ENCODE results near the gene FGF23.

The FGF23 gene

DNA sequence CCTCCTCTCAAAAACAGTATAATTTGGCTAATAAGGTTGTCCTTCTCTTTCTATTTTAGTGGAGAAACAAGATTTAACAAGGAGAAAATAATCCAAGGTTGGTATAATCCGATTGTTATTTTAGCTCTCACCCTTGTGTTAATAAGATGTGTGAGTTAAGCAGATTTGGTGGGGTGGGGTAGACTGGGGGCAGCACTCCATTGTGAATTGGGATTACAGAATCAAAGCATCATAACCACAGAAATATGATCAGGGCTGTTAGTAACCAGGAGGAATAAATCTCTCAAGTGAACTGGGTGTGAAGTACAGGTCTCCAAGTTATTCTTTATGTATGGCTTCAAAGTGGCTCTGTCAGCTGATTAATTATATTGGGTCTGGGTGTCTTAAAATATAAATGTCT lies 48.3 kb downstream of the FGF23 start:
- Histone ChIP-seq H3K4me3 (ENCODE audit: low read depth in 1 of 2, low read length in 2 of 2) (no peak overlapping the region), H3K27me3 (ENCODE audit: control insufficient read depth in 1 of 2, insufficient read depth in 2 of 2, low read length in 2 of 2) (no peaks in the 10 kb centered on the region), H3K27ac (ENCODE audit: low read depth, low read length) (no peak overlapping the region), H3K36me3 (ENCODE audit: insufficient read depth, low read length) (peaks cover 18% of the 10 kb centered on the region), H3K9ac (ENCODE audit: low read length) (no peak overlapping the region), H3K9me3 (ENCODE audit: low read length) (no peaks in the 10 kb centered on the region), H3K4me1 (ENCODE audit: insufficient read depth, low read length) (peaks cover 9% of the 10 kb centered on the region)

DNA sequence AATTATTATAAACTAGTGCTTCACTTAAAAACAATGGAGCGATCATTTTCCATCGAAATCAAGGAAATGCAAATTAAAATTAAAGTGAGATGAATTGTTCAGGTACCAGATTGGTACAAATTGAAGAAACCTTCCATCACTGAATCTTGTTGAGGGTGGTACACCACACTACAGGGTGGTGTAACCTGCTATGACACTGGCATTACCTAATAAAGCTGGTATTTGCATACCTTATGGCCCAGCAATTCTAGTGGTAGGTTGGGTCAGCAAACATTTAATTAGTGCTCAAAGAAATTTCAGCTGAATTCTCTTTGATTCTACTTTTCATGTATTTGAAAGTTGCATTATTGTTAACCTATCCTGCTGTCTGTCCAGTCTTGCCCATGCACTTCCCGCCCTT lies 49.3 kb downstream of the FGF23 start:
- no peaks in the 10 kb centered on the region for H3K27me3 ChIP-seq (ENCODE audit: control insufficient read depth in 1 of 2, insufficient read depth in 2 of 2, low read length in 2 of 2)
- peaks cover 12% of the 10 kb centered on the region for H3K36me3 ChIP-seq (ENCODE audit: insufficient read depth, low read length)
- no peak overlapping the region for H3K27ac ChIP-seq (ENCODE audit: low read depth, low read length)
- H3K4me1 ChIP-seq (ENCODE audit: insufficient read depth, low read length) = peaks cover 16% of the 10 kb centered on the region
- H3K9me3 ChIP-seq (ENCODE audit: low read length) = no peaks in the 10 kb centered on the region
- H3K9ac ChIP-seq (ENCODE audit: low read length) = no peak overlapping the region
- no peak overlapping the region for H3K4me3 ChIP-seq (ENCODE audit: low read depth in 1 of 2, low read length in 2 of 2)

DNA sequence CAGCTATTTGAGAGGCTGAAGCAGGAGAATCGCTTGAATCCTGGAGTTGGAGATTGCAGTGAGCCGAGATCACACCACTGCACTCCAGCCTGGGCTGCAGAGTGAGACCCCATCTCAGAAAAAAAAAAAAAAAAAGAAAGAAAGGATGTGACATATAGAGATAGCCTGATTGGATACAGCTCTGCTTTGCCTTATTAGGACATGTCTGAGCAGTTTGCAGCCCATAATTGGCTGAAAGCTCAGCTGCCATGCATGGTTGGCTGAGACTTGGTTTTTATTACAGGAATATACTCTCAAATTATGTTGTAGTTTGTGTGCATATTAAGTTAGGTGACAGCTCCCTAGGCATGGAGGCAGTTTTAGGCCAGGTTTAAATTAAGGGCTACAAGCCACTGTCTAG lies 52.2 kb downstream of the FGF23 start:
- peak overlapping the region; percentile 52 for H3K27ac ChIP-seq (ENCODE audit: low read depth, low read length)
- H3K27me3 ChIP-seq (ENCODE audit: control insufficient read depth in 1 of 2, insufficient read depth in 2 of 2, low read length in 2 of 2) = no peaks in the 10 kb centered on the region
- H3K4me1 ChIP-seq (ENCODE audit: insufficient read depth, low read length) = peaks cover 21% of the 10 kb centered on the region
- H3K36me3 ChIP-seq (ENCODE audit: insufficient read depth, low read length) = peaks cover 6% of the 10 kb centered on the region
- no peak overlapping the region for H3K9ac ChIP-seq (ENCODE audit: low read length)
- H3K4me3 ChIP-seq (ENCODE audit: low read depth in 1 of 2, low read length in 2 of 2) = no peak overlapping the region
- H3K9me3 ChIP-seq (ENCODE audit: low read length) = no peaks in the 10 kb centered on the region

DNA sequence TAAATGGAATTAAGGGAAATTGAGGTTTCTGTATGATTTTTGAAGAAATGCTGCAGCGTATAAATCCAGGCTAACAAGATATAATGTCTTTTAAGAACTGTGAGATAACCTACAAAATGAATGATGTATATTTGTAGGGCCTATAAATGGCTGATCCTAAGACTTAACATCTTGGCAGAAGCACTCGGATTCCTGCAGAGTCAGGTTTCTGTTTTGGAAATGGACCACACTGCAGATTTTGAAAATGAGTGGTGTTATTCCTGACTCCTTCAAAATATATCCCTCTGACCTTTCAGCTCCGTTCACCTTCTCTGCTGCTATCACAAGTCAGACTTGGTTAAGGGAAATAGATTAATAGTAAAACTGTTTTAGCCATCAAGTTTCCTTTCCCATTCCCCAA lies 53.5 kb downstream of the FGF23 start:
- Histone ChIP-seq H3K4me1 (ENCODE audit: insufficient read depth, low read length) (peaks cover 26% of the 10 kb centered on the region), H3K36me3 (ENCODE audit: insufficient read depth, low read length) (peaks cover 6% of the 10 kb centered on the region), H3K4me3 (ENCODE audit: low read depth in 1 of 2, low read length in 2 of 2) (no peak overlapping the region), H3K27ac (ENCODE audit: low read depth, low read length) (no peak overlapping the region), H3K27me3 (ENCODE audit: control insufficient read depth in 1 of 2, insufficient read depth in 2 of 2, low read length in 2 of 2) (no peaks in the 10 kb centered on the region), H3K9me3 (ENCODE audit: low read length) (no peaks in the 10 kb centered on the region), H3K9ac (ENCODE audit: low read length) (no peak overlapping the region)

DNA sequence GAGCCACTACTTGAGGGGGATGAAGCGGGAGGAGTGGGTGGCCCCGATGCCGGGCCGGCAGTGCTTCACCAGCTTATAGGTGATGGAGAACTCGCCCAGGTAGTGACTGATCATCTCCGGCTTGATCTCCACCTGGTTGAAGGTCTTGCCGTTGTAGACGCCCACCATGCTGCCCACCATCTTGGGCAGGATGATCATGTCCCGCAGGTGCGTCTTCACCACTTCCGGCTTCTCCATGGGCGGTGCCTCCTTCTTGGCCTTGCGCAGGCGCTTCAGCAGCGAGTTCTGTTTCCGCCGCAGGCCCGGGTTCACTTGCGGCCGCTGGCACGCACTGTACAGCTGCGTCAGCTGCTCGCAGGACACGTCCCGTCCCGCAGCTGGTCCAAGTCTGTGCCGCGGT lies 55.1 kb downstream of the FGF23 start:
- Histone ChIP-seq H3K27me3 (ENCODE audit: control insufficient read depth in 1 of 2, insufficient read depth in 2 of 2, low read length in 2 of 2) (no peaks in the 10 kb centered on the region), H3K4me3 (ENCODE audit: low read depth in 1 of 2, low read length in 2 of 2) (no peak overlapping the region), H3K9ac (ENCODE audit: low read length) (no peak overlapping the region), H3K9me3 (ENCODE audit: low read length) (no peaks in the 10 kb centered on the region), H3K4me1 (ENCODE audit: insufficient read depth, low read length) (peaks cover 30% of the 10 kb centered on the region), H3K27ac (ENCODE audit: low read depth, low read length) (no peak overlapping the region), H3K36me3 (ENCODE audit: insufficient read depth, low read length) (peaks cover 1% of the 10 kb centered on the region)

DNA sequence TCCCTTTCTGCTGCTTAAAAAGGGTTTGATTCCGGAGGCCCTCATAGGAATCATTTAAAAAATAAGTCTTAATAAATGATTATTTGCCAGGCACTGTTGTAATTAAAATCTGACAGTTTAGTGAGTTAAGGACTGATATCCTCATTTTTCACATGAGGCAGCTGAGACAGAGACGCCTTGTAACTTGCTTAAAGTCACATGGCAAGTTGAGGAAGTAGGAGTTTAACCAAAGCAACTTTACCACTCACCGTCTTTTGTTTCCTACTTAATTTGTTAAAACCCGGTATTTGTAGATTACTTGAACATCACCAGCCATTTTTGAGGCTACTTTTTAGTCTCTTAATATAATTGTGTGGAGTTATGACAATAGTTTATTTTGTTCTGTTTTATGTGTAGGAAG lies 56.1 kb downstream of the FGF23 start:
- Histone ChIP-seq H3K4me1 (ENCODE audit: insufficient read depth, low read length) (peaks cover 30% of the 10 kb centered on the region), H3K36me3 (ENCODE audit: insufficient read depth, low read length) (no peaks in the 10 kb centered on the region), H3K27me3 (ENCODE audit: control insufficient read depth in 1 of 2, insufficient read depth in 2 of 2, low read length in 2 of 2) (no peaks in the 10 kb centered on the region), H3K9me3 (ENCODE audit: low read length) (no peaks in the 10 kb centered on the region), H3K27ac (ENCODE audit: low read depth, low read length) (no peak overlapping the region), H3K9ac (ENCODE audit: low read length) (no peak overlapping the region), H3K4me3 (ENCODE audit: low read depth in 1 of 2, low read length in 2 of 2) (no peak overlapping the region)

DNA sequence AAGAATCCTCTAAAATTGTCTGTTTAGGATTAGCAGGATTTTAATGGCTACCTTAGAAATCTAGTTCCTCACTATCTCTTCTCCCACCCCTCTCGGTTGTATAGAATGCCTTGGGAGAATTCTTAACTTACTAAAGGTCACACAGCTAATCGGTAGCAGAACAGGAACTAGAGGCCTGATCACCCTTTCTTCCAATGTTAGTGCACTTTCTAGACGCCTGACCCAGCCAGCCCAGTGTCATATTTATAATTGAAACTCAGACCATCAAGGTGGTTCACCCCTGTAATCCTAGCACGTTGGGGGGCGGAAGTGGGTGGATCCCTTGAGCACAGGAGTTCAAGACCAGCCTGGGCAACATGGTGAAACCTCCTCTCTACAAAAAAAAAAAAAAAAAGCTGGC lies 56.8 kb downstream of the FGF23 start:
- Histone ChIP-seq H3K27me3 (ENCODE audit: control insufficient read depth in 1 of 2, insufficient read depth in 2 of 2, low read length in 2 of 2) (no peaks in the 10 kb centered on the region), H3K9ac (ENCODE audit: low read length) (no peak overlapping the region), H3K36me3 (ENCODE audit: insufficient read depth, low read length) (no peaks in the 10 kb centered on the region), H3K4me1 (ENCODE audit: insufficient read depth, low read length) (peaks cover 30% of the 10 kb centered on the region), H3K9me3 (ENCODE audit: low read length) (no peaks in the 10 kb centered on the region), H3K4me3 (ENCODE audit: low read depth in 1 of 2, low read length in 2 of 2) (no peak overlapping the region), H3K27ac (ENCODE audit: low read depth, low read length) (no peak overlapping the region)

DNA sequence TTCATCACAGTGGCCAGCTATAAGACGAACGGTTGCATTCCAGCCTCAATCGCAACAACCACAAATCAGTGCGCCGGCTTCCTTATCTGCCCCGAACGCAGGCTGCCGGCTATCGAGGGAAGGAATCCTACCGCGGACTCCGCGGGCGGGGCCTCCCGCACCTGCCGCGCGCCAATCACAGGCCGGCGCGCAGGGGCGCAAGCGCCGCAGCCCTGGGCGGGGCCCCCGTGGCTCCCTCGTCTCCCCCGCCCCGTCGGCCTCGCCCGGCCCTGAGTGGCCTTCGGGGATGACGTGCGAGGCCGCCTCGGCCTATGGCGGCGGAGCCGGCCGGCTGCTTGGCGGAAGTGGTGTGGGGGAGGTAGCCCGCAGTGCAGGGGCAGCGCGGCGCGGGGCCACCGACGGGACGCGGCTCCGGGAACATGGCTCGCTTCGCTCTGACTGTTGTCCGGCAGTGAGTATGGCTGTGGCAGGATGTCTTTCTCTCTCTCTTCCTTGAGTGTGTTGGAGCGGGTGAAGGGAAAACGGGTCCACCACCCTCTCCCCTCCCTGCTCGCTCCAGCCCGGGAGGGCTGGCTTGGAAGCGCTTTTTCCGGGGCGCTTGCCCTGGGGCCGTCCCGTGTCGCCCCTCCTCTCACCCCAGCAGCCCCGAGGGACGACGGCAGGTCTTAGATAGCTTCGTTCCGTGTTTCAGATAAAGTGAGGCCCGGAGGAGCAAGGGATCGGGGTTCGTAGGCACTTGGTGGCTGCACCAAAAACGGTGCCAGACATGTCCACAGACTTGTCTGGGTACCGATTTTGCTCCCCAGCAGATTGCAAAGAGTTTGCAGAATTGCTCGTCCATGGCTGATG lies 58.4 kb downstream of the FGF23 start, which contains the start of gene TIGAR:
Gene TIGAR, plus strand, starts transcription at position 361 of the 849 bp plus-strand sequence. Its CDS starts 59 bp downstream, at position 420.
- H3K36me3 ChIP-seq (ENCODE audit: insufficient read depth, low read length) = no peaks in the 10 kb centered on the region
- H3K27ac ChIP-seq (ENCODE audit: low read depth, low read length) = peak within 1 kb of the TSS; percentile 96
- peaks cover 19% of the 10 kb centered on the region for H3K4me1 ChIP-seq (ENCODE audit: insufficient read depth, low read length)
- H3K9me3 ChIP-seq (ENCODE audit: low read length) = no peaks in the 10 kb centered on the region
- H3K4me3 ChIP-seq (ENCODE audit: low read depth in 1 of 2, low read length in 2 of 2) = peak within 1 kb of the TSS; percentile 88 to 98
- H3K27me3 ChIP-seq (ENCODE audit: control insufficient read depth in 1 of 2, insufficient read depth in 2 of 2, low read length in 2 of 2) = no peaks in the 10 kb centered on the region
- peak within 1 kb of the TSS; percentile 90 for H3K9ac ChIP-seq (ENCODE audit: low read length)

DNA sequence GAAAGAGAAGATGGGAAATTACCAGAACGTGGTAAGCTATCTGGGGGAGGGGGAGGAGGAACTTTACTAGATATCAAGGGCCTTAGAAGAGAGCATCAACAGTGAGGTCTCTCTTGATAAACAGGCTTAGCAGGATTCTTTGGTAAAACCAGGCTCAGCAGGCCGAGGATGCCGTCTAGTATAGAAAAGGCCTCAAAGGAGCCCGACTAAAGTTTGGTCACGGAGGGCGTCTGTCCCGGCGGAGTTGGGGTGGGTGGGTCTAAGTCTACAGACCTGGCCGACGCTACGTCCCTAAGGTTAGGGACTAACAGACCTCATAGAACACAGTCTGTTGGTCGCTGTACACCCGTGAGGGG lies 59.0 kb downstream of the FGF23 start:
- Histone ChIP-seq H3K9ac (ENCODE audit: low read length) (peak overlapping the region; percentile 90), H3K9me3 (ENCODE audit: low read length) (no peaks in the 10 kb centered on the region), H3K27ac (ENCODE audit: low read depth, low read length) (peak overlapping the region; percentile 87), H3K4me1 (ENCODE audit: insufficient read depth, low read length) (peaks cover 14% of the 10 kb centered on the region), H3K27me3 (ENCODE audit: control insufficient read depth in 1 of 2, insufficient read depth in 2 of 2, low read length in 2 of 2) (no peaks in the 10 kb centered on the region), H3K36me3 (ENCODE audit: insufficient read depth, low read length) (no peaks in the 10 kb centered on the region), H3K4me3 (ENCODE audit: low read depth in 1 of 2, low read length in 2 of 2) (peak overlapping the region; percentile 70 to 73)
